Measurements from ENCODE around the gene GNAT3. TPM values are rescaled to one million over a fixed set of nuclear protein-coding genes. Genes with fewer than 3 reads are reported as not detected.

Gene GNAT3
- polyA plus RNA-seq, 1 experiment: not detected

GRCh38 chr7:80488406-80488805 lies 23.5 kb downstream of the GNAT3 start:
- no peak for DNase-seq (ENCODE audit: low read depth)
- ChIA-PET CTCF (no interaction called here), POLR2A (no interaction called here)
- Histone ChIP-seq H3K36me3 (ENCODE audit: control insufficient read depth, insufficient read depth, low read length) (no peaks in the 10 kb centered on the region), H3K27me3 (ENCODE audit: control insufficient read depth, insufficient read depth, low read length) (no peaks in the 10 kb centered on the region), H3K4me3 (ENCODE audit: low read depth, low read length) (no peak overlapping the region)
- TF ChIP-seq, protein P1, sequence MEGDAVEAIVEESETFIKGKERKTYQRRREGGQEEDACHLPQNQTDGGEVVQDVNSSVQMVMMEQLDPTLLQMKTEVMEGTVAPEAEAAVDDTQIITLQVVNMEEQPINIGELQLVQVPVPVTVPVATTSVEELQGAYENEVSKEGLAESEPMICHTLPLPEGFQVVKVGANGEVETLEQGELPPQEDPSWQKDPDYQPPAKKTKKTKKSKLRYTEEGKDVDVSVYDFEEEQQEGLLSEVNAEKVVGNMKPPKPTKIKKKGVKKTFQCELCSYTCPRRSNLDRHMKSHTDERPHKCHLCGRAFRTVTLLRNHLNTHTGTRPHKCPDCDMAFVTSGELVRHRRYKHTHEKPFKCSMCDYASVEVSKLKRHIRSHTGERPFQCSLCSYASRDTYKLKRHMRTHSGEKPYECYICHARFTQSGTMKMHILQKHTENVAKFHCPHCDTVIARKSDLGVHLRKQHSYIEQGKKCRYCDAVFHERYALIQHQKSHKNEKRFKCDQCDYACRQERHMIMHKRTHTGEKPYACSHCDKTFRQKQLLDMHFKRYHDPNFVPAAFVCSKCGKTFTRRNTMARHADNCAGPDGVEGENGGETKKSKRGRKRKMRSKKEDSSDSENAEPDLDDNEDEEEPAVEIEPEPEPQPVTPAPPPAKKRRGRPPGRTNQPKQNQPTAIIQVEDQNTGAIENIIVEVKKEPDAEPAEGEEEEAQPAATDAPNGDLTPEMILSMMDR (IDR thresholded peaks at IDR 0.05; ENCODE audit: insufficient read depth, low read depth, low read length): no peak

- DNase-seq (ENCODE audit: low read depth): no peak
Observed at GRCh38 chr7:80485721-80486120, 26.1 kb downstream of the GNAT3 start.

GRCh38 chr7:80482950-80483349 lies 28.9 kb downstream of the GNAT3 start:
- no peak for DNase-seq (ENCODE audit: low read depth)
- Histone ChIP-seq H3K4me3 (ENCODE audit: low read depth, low read length) (no peak overlapping the region), H3K27me3 (ENCODE audit: control insufficient read depth, insufficient read depth, low read length) (no peaks in the 10 kb centered on the region), H3K36me3 (ENCODE audit: control insufficient read depth, insufficient read depth, low read length) (no peaks in the 10 kb centered on the region)
- CTCF ChIA-PET: no interaction called here
- TF ChIP-seq, protein P1 (IDR thresholded peaks at IDR 0.05; ENCODE audit: insufficient read depth, low read depth, low read length): no peak
- POLR2A ChIA-PET: no interaction called here

More at GRCh38 chr7:80485721-80486120, 26.1 kb downstream of the GNAT3 start:
- ChIA-PET POLR2A (no interaction called here), CTCF (no interaction called here)
- H3K4me3 ChIP-seq (ENCODE audit: low read depth, low read length): no peak overlapping the region
- no peaks in the 10 kb centered on the region for H3K27me3 ChIP-seq (ENCODE audit: control insufficient read depth, insufficient read depth, low read length)
- TF ChIP-seq, protein P1 (IDR thresholded peaks at IDR 0.05; ENCODE audit: insufficient read depth, low read depth, low read length): no peak
- H3K36me3 ChIP-seq (ENCODE audit: control insufficient read depth, insufficient read depth, low read length): no peaks in the 10 kb centered on the region

DNA sequence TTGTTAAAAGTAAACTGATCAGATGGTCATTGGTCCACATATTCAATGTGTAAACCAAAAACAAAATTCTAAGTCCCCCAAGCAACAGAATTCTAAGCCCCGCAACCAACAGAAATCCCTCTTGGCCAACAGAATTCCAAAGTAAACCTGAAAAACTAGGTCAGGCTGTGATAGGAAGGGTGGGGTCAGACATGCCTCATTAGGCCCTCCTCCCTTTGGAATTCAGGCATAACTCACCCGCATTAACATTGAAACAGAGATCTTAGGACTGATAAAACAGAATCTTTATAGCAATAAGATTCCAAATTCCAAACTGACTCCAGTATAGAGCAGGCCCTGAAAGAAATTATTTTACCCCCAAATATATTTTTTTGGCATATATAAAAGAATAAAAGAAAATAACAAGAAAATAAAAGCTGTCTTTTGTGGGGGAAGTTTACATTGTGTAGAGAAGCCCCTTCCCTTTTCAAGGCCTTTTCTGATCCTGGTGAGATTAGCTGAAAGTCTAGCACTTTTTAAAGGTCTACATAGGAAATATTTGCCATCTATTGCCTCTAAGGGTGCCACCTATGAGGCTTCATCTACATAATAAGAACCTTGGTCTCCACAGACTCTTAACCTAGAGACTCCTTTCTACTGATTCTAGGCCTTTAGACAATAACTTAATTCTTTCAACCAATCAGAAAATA lies 30.5 kb downstream of the GNAT3 start:
- Histone ChIP-seq H3K4me3 (ENCODE audit: low read depth, low read length) (no peak overlapping the region), H3K36me3 (ENCODE audit: control insufficient read depth, insufficient read depth, low read length) (no peaks in the 10 kb centered on the region), H3K27me3 (ENCODE audit: control insufficient read depth, insufficient read depth, low read length) (no peaks in the 10 kb centered on the region)
- POLR2A ChIA-PET: no interaction called here
- CTCF ChIA-PET: interaction anchor here (1.1 kb wide), 1 partner anchor 15 kb away, joined by 3 read pairs; no protein-coding TSS in a partner anchor
- TF ChIP-seq, protein P1 (IDR thresholded peaks at IDR 0.05; ENCODE audit: insufficient read depth, low read depth, low read length): no peak
- no peak for DNase-seq (ENCODE audit: low read depth)

GRCh38 chr7:80480566-80480965 lies 31.3 kb downstream of the GNAT3 start:
- Histone ChIP-seq H3K27me3 (ENCODE audit: control insufficient read depth, insufficient read depth, low read length) (no peaks in the 10 kb centered on the region), H3K4me3 (ENCODE audit: low read depth, low read length) (no peak overlapping the region), H3K36me3 (ENCODE audit: control insufficient read depth, insufficient read depth, low read length) (no peaks in the 10 kb centered on the region)
- TF ChIP-seq, protein P1 (IDR thresholded peaks at IDR 0.05; ENCODE audit: insufficient read depth, low read depth, low read length): no peak
- ChIA-PET CTCF (interaction anchor here (1.1 kb wide), 1 partner anchor 14 kb away, joined by 3 read pairs; no protein-coding TSS in a partner anchor), POLR2A (no interaction called here)
- DNase-seq (ENCODE audit: low read depth): no peak

Data from BJ (cell line).